Neuronal stem cell (in vitro differentiated cells): ENCODE measurements around the gene GATD1.

ENCODE experiments used
- DNase-seq: peaks from one replicate; pipeline ENCODE4 v3.0.0-alpha.2; 2013; ENCODE audit warnings: low spot score
- H2AFZ ChIP-seq: one replicate; pipeline ENCODE4 v1.6.1; 2013; ENCODE audit warnings: mild to moderate bottlenecking, low read length, inconsistent platforms
- H2AK5ac ChIP-seq: 2 replicates; pipeline ENCODE4 v1.6.1; 2013; ENCODE audit warnings: low read depth, mild to moderate bottlenecking, inconsistent platforms, low read length, moderate library complexity, mixed read lengths
- H2BK120ac ChIP-seq: 2 replicates; pipeline ENCODE4 v1.6.1; 2013; ENCODE audit warnings: low read depth, mild to moderate bottlenecking, inconsistent platforms, low read length, moderate library complexity, mixed read lengths
- H2BK12ac ChIP-seq: one replicate; pipeline ENCODE4 v1.6.1; 2013; ENCODE audit warnings: low read length, inconsistent platforms
- H2BK15ac ChIP-seq: 2 replicates; pipeline ENCODE4 v1.6.1; 2013; ENCODE audit warnings: mild to moderate bottlenecking, low read length, inconsistent platforms, mixed read lengths
- H2BK5ac ChIP-seq: one replicate; pipeline ENCODE4 v1.6.1; 2013; ENCODE audit warnings: inconsistent platforms, mild to moderate bottlenecking, low read length, moderate library complexity
- H3K14ac ChIP-seq: one replicate; pipeline ENCODE4 v1.6.1; 2013; ENCODE audit warnings: low read length, inconsistent platforms
- H3K18ac ChIP-seq: 2 replicates; pipeline ENCODE4 v1.6.1; 2013; ENCODE audit warnings: low read length, inconsistent platforms
- H3K23ac ChIP-seq: 2 replicates; pipeline ENCODE4 v1.6.1; 2013; ENCODE audit warnings: low read depth, mild to moderate bottlenecking, mixed read lengths, low read length, inconsistent platforms; ENCODE audit not compliant: poor library complexity
- H3K27ac ChIP-seq: replicated peaks from 3 replicates; pipeline ENCODE4 v1.5.1; 2013; ENCODE audit warnings: low read length, inconsistent platforms
- H3K27me3 ChIP-seq, 3 experiments: 2 replicates each; pipeline ENCODE4 v1.6.1; 2013; ENCODE audit warnings: low read length in 3 of 3, mild to moderate bottlenecking in 2 of 3, inconsistent platforms in 1 of 3, low read depth in 1 of 3, mixed read lengths in 1 of 3, moderate library complexity in 1 of 3; ENCODE audit not compliant: control insufficient read depth in 3 of 3, insufficient read depth in 3 of 3
- H3K36me3 ChIP-seq, 2 donors: replicated peaks in 1 of 2; 2 replicates each; pipeline ENCODE4 v1.6.1; 2013; ENCODE audit warnings: low read length in 2 of 2; ENCODE audit not compliant: control insufficient read depth in 2 of 2, insufficient read depth in 2 of 2
- H3K4ac ChIP-seq: 2 replicates; pipeline ENCODE4 v1.6.1; 2013; ENCODE audit warnings: inconsistent platforms, mild to moderate bottlenecking, low read length, moderate library complexity
- H3K4me1 ChIP-seq, 2 donors: 1 replicate in 1 of 2; 2 replicates in 1 of 2; pipeline ENCODE4 v1.6.1; 2013; ENCODE audit warnings: low read length in 2 of 2, low read depth in 1 of 2; ENCODE audit not compliant: control insufficient read depth in 2 of 2, insufficient read depth in 1 of 2
- H3K4me2 ChIP-seq: one replicate; pipeline ENCODE4 v1.6.1; 2013; ENCODE audit warnings: mild to moderate bottlenecking, low read length, inconsistent platforms; ENCODE audit not compliant: insufficient read depth, poor library complexity, severe bottlenecking
- H3K4me3 ChIP-seq, 2 donors: 2 replicates each; pipeline ENCODE4 v1.5.1; 2013; ENCODE audit warnings: low read length in 2 of 2, mild to moderate bottlenecking in 2 of 2, inconsistent platforms in 1 of 2, moderate library complexity in 1 of 2
- H3K79me1 ChIP-seq: one replicate; pipeline ENCODE4 v1.6.1; 2013; ENCODE audit warnings: low read depth, mild to moderate bottlenecking, inconsistent platforms, low read length, moderate library complexity
- H3K9ac ChIP-seq: one replicate; pipeline ENCODE4 v1.6.1; 2013; ENCODE audit warnings: mild to moderate bottlenecking, low read depth, low read length, inconsistent platforms; ENCODE audit not compliant: poor library complexity
- H3K9me3 ChIP-seq, 2 donors: replicated peaks in 1 of 2; 2 replicates each; pipeline versions ENCODE3 to v1.6.1; 2013; ENCODE audit warnings: low read length in 2 of 2, mild to moderate bottlenecking in 2 of 2, inconsistent platforms in 1 of 2, low read depth in 1 of 2, mixed read lengths in 1 of 2, moderate library complexity in 1 of 2; ENCODE audit not compliant: control insufficient read depth in 2 of 2, insufficient read depth in 1 of 2
- H4K8ac ChIP-seq: one replicate; pipeline ENCODE4 v1.6.1; 2013; ENCODE audit warnings: low read depth, mild to moderate bottlenecking, inconsistent platforms, low read length, moderate library complexity
- H4K91ac ChIP-seq: one replicate; pipeline ENCODE4 v1.6.1; 2013; ENCODE audit warnings: low read length, low read depth, mild to moderate bottlenecking, inconsistent platforms; ENCODE audit not compliant: poor library complexity
- WGBS, 2 donors: extraction: QIAGEN DNeasy Blood & Tissue Kit; methylation state at CpG; one replicate each; pipeline ENCODE4 v1.1.7; 2013; ENCODE audit warnings: missing lambda C conversion rate in 2 of 2, mixed read lengths in 1 of 2; ENCODE audit not compliant: insufficient read length in 2 of 2, insufficient replicate concordance in 1 of 2; ENCODE audit errors: extremely low coverage in 2 of 2; 5-methylcytosine and 5-hydroxymethylcytosine counted together

GATD1 gene

GRCh38 chr11:786235-787083 is 9.2 kb upstream of the GATD1 start:
- Histone ChIP-seq H2AK5ac (peak overlapping the region; percentile 94), H3K36me3 (peaks cover 0 to 6% of the 10 kb centered on the region in 2 donors), H3K9me3 (no peaks in the 10 kb centered on the region), H2BK5ac (peak overlapping the region; percentile 53), H4K8ac (no peak overlapping the region), H2BK15ac (no peak overlapping the region), H3K79me1 (peaks cover 6% of the 10 kb centered on the region), H3K23ac (peak overlapping the region; percentile 93), H2AFZ (no peak overlapping the region), H3K14ac (peak overlapping the region; percentile 47), H2BK12ac (no peak overlapping the region), H4K91ac (no peak overlapping the region), H3K27ac (no peak overlapping the region), H2BK120ac (peak overlapping the region; percentile 17), H3K4me2 (no peak overlapping the region), H3K18ac (no peak overlapping the region), H3K27me3 (no peaks in the 10 kb centered on the region), H3K4me3 (no peak overlapping the region), H3K4me1 (peaks cover 12 to 13% of the 10 kb centered on the region in 2 donors), H3K9ac (no peak overlapping the region), H3K4ac (peak overlapping the region; percentile 66)
- DNase-seq: no peak
- WGBS, 2 donors: no CpG with 5 or more reads among the region's 24 CpGs

- H3K14ac ChIP-seq: no peak overlapping the region
- no peak overlapping the region for H3K23ac ChIP-seq
- no peak overlapping the region for H2AK5ac ChIP-seq
- H3K4me3 ChIP-seq: no peak overlapping the region
- H3K27ac ChIP-seq: no peak overlapping the region
- H2BK5ac ChIP-seq: no peak overlapping the region
- no peaks in the 10 kb centered on the region for H3K9me3 ChIP-seq
- WGBS, 2 donors: no CpG with 5 or more reads among the region's 24 CpGs
- H3K27me3 ChIP-seq: no peaks in the 10 kb centered on the region
- no peak overlapping the region for H4K91ac ChIP-seq
- H3K4ac ChIP-seq: no peak overlapping the region
- no peak overlapping the region for H3K18ac ChIP-seq
- H2BK120ac ChIP-seq: no peak overlapping the region
- H3K36me3 ChIP-seq: peaks cover 7 to 15% of the 10 kb centered on the region in 2 donors
- peak; percentile 70 for DNase-seq
- no peak overlapping the region for H3K9ac ChIP-seq
- H2AFZ ChIP-seq: peak overlapping the region; percentile 80
- no peak overlapping the region for H2BK12ac ChIP-seq
- no peak overlapping the region for H3K4me2 ChIP-seq
- no peak overlapping the region for H2BK15ac ChIP-seq
- peaks cover 6% of the 10 kb centered on the region for H3K79me1 ChIP-seq
- no peak overlapping the region for H4K8ac ChIP-seq
- H3K4me1 ChIP-seq: peaks cover 4 to 13% of the 10 kb centered on the region in 2 donors
Observed at GRCh38 chr11:783581-784015, 6.3 kb upstream of the GATD1 start.

- H3K14ac ChIP-seq: peak overlapping the region; percentile 82
Observed at GRCh38 chr11:782264-783174, 5.2 kb upstream of the GATD1 start.

More at GRCh38 chr11:782264-783174, 5.2 kb upstream of the GATD1 start:
- Histone ChIP-seq H3K23ac (peak overlapping the region; percentile 80), H3K27ac (no peak overlapping the region), H2BK15ac (no peak overlapping the region), H3K36me3 (peaks cover 7 to 18% of the 10 kb centered on the region in 2 donors), H2BK12ac (peak overlapping the region; percentile 10), H2AFZ (no peak overlapping the region), H3K18ac (peak overlapping the region; percentile 11), H3K9me3 (no peaks in the 10 kb centered on the region), H2BK5ac (no peak overlapping the region), H3K4me1 (peaks cover 7 to 13% of the 10 kb centered on the region in 2 donors), H3K4me3 (no peak overlapping the region), H2BK120ac (no peak overlapping the region), H3K27me3 (no peaks in the 10 kb centered on the region), H3K4ac (no peak overlapping the region), H3K79me1 (peaks cover 10% of the 10 kb centered on the region), H4K8ac (no peak overlapping the region), H4K91ac (no peak overlapping the region), H2AK5ac (peak overlapping the region; percentile 81), H3K9ac (peak overlapping the region; percentile 77), H3K4me2 (no peak overlapping the region)
- DNase-seq: no peak
- no CpG with 5 or more reads among the region's 36 CpGs for WGBS, 2 donors
